Measurements from ENCODE around the gene VPS33B.

GRCh38 chr15:91017716-91018115 lies 4.7 kb downstream of the VPS33B start:
- TF ChIP-seq POLR2AphosphoS5 (IDR thresholded peaks at IDR 0.05; ENCODE audit: borderline replicate concordance, low read depth, low read length): no peak
- TF ChIP-seq EZH2 (IDR thresholded peaks at IDR 0.05): no peak
- TF ChIP-seq FOXP2 (optimal IDR thresholded peaks at IDR 0.05; ENCODE audit: control extremely low read depth, extremely low read length, insufficient read depth): no peak

Measured in SK-N-MC (cell line).